ENCODE measurements around the gene SLC8A1. TPM values are rescaled to one million over a fixed set of nuclear protein-coding genes. Genes with fewer than 3 reads are reported as not detected.

The SLC8A1 gene
- total RNA-seq, 4 donors from 2014 or later, result 19.6 to 51.2 (median 31.2) TPM

- Histone ChIP-seq H3K27ac (no peak overlapping the region), H3K9me3 (no peaks in the 10 kb centered on the region), H3K4me3 (no peak overlapping the region), H3K27me3 (no peaks in the 10 kb centered on the region), H3K4me1 (no peaks in the 10 kb centered on the region), H3K36me3 (no peaks in the 10 kb centered on the region)
- no peak for DNase-seq
- TF ChIP-seq POLR2A (IDR thresholded peaks at IDR 0.05) (no peak), CTCF (IDR thresholded peaks at IDR 0.05) (no peak)
Measured at GRCh38 chr2:40395169-40396073, 56.5 kb downstream of the SLC8A1 start.

- no peak for DNase-seq
- Histone ChIP-seq H3K4me1 (no peaks in the 10 kb centered on the region), H3K27ac (no peak overlapping the region), H3K27me3 (no peaks in the 10 kb centered on the region), H3K4me3 (no peak overlapping the region), H3K36me3 (no peaks in the 10 kb centered on the region), H3K9me3 (no peaks in the 10 kb centered on the region)
- TF ChIP-seq CTCF (IDR thresholded peaks at IDR 0.05), result no peak
- TF ChIP-seq POLR2A (IDR thresholded peaks at IDR 0.05), result no peak
Measured at GRCh38 chr2:40394597-40394996, 57.3 kb downstream of the SLC8A1 start.

GRCh38 chr2:40394031-40394430 is 57.9 kb downstream of the SLC8A1 start:
- no peaks in the 10 kb centered on the region for H3K36me3 ChIP-seq
- H3K9me3 ChIP-seq, result no peaks in the 10 kb centered on the region
- no peak overlapping the region for H3K27ac ChIP-seq
- H3K27me3 ChIP-seq, result no peaks in the 10 kb centered on the region
- no peak overlapping the region for H3K4me3 ChIP-seq
- H3K4me1 ChIP-seq, result no peaks in the 10 kb centered on the region
- DNase-seq, result no peak
- TF ChIP-seq POLR2A (IDR thresholded peaks at IDR 0.05) (no peak), CTCF (IDR thresholded peaks at IDR 0.05) (no peak)

- no peaks in the 10 kb centered on the region for H3K27me3 ChIP-seq
- H3K4me1 ChIP-seq, result no peaks in the 10 kb centered on the region
- no peaks in the 10 kb centered on the region for H3K36me3 ChIP-seq
- no peak for DNase-seq
- H3K4me3 ChIP-seq, result no peak overlapping the region
- no peak overlapping the region for H3K27ac ChIP-seq
- no peaks in the 10 kb centered on the region for H3K9me3 ChIP-seq
- TF ChIP-seq POLR2A (IDR thresholded peaks at IDR 0.05), result no peak
- no peak for TF ChIP-seq CTCF (IDR thresholded peaks at IDR 0.05)
Measured at GRCh38 chr2:40388161-40388560, 63.7 kb downstream of the SLC8A1 start.

DNA sequence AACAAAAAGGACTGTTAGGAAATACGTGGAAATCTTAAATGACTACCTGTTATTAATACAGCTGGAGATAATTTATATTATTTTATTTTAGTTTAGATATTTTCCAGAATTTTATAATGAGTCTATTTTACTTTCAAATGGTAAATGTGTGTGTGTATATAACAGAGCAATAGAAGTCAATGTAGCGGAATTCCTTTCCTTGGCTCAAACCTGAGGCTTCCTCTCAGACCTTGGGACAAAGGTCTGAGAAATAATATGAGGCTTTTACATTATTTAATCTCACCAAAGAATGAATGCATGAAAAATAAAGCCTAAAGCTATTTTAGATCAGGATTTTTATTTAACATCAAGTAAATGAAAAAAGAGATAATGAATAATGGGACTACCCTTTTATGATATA is 65.7 kb downstream of the SLC8A1 start:
- Histone ChIP-seq H3K4me3 (no peak overlapping the region), H3K27me3 (no peaks in the 10 kb centered on the region), H3K27ac (no peak overlapping the region), H3K9me3 (no peaks in the 10 kb centered on the region), H3K36me3 (no peaks in the 10 kb centered on the region), H3K4me1 (no peaks in the 10 kb centered on the region)
- DNase-seq, result no peak
- TF ChIP-seq POLR2A (IDR thresholded peaks at IDR 0.05) (no peak), CTCF (IDR thresholded peaks at IDR 0.05) (no peak)

All from Peyer's patch (tissue), 4 donors.